ENCODE results near the gene ADCY7. TPM values are rescaled to one million over a fixed set of nuclear protein-coding genes. Genes with fewer than 3 reads are reported as not detected.

The ADCY7 gene
- total RNA-seq, 1 experiment from 2014 or later = 4.0 TPM

GRCh38 chr16:50334106-50334975 lies 68.0 kb downstream of the ADCY7 start:
- no peak for DNase-seq
- Mint-ChIP-seq H3K4me3 (no peak overlapping the region), H3K4me1 (peaks cover 3 to 7% of the 10 kb centered on the region in 2 experiments; a peak in 3 of 4 replicates), H3K9me3 (no peaks in the 10 kb centered on the region; a peak in 1 of 5 replicates), H3K27me3 (ENCODE audit: low read depth) (no peaks in the 10 kb centered on the region), H3K27ac (peak overlapping the region in 2 of 3 experiments; percentile 2 to 35; a peak in 4 of 7 replicates), H3K36me3 (ENCODE audit: insufficient read depth in 1 of 3, low read depth in 3 of 3) (peaks cover 14 to 66% (median 48%) of the 10 kb centered on the region in 3 experiments; a peak in 6 of 7 replicates)
- H2AK5ac ChIP-seq (ENCODE audit: insufficient read length, low read length) = no peak overlapping the region
- no peak overlapping the region for H2BK120ac ChIP-seq (ENCODE audit: low read depth, low read length, poor library complexity, severe bottlenecking)
- no peak overlapping the region for H3K18ac ChIP-seq (ENCODE audit: insufficient read length, low read depth, low read length)
- no peak overlapping the region for H3K56ac ChIP-seq (ENCODE audit: insufficient read length, low read depth, low read length)
- H3K9ac ChIP-seq (ENCODE audit: extremely low read depth, insufficient read length, low read length) = no peak overlapping the region
- no peak for TF ChIP-seq CTCF (conservative IDR thresholded peaks at IDR 0.05)
- H2BK15ac ChIP-seq (ENCODE audit: low read depth, low read length) = no peak overlapping the region
- no peak overlapping the region for H4K91ac ChIP-seq (ENCODE audit: insufficient read length, low read depth, low read length)
- no peaks in the 10 kb centered on the region; the same call in 1 of the 2 replicates for H3K79me2 ChIP-seq (ENCODE audit: insufficient read depth, low read length)
- no peak overlapping the region for H2AFZ ChIP-seq (ENCODE audit: low read length)
- no peak overlapping the region for H2BK20ac ChIP-seq (ENCODE audit: low read depth, low read length, poor library complexity, severe bottlenecking)
- H2BK5ac ChIP-seq (ENCODE audit: insufficient read length, low read length) = no peak overlapping the region
- no peaks in the 10 kb centered on the region for H3K79me1 ChIP-seq (ENCODE audit: insufficient read depth, low read depth, low read length, poor library complexity, severe bottlenecking)
- H3K9me3 ChIP-seq (ENCODE audit: control insufficient read depth, low read depth, low read length) = no peaks in the 10 kb centered on the region
- H4K8ac ChIP-seq (replicated peaks; ENCODE audit: insufficient read length, low read depth, low read length) = no peak overlapping the region
- H3K23ac ChIP-seq (ENCODE audit: insufficient read length, low read depth, low read length) = no peak overlapping the region
- H3K27ac ChIP-seq (ENCODE audit: insufficient read length, low read depth, low read length) = no peak overlapping the region
- H3K4ac ChIP-seq (ENCODE audit: low read depth, low read length) = no peak overlapping the region
- H3K4me1 ChIP-seq (ENCODE audit: insufficient read depth, low read length) = no peaks in the 10 kb centered on the region
- H3K14ac ChIP-seq (ENCODE audit: insufficient read depth, low read length) = no peak overlapping the region
- no peak overlapping the region for H4K5ac ChIP-seq (ENCODE audit: insufficient read length, low read depth, low read length)
- H3K4me2 ChIP-seq (ENCODE audit: insufficient read depth, insufficient read length, low read length) = no peak overlapping the region
- no CpG with 5 or more reads among the region's 14 CpGs for WGBS (ENCODE audit: extremely low coverage, insufficient read length, low lambda C conversion rate)
- no peaks in the 10 kb centered on the region for H3K27me3 ChIP-seq (ENCODE audit: insufficient read depth, low read length)
- no peaks in the 10 kb centered on the region for H3K23me2 ChIP-seq (ENCODE audit: insufficient read length, low read depth, low read length, poor library complexity, severe bottlenecking)
- H4K20me1 ChIP-seq (ENCODE audit: control insufficient read depth, insufficient read depth, insufficient read length) = no peaks in the 10 kb centered on the region
- H2BK12ac ChIP-seq (ENCODE audit: insufficient read length, low read depth, low read length) = no peak overlapping the region
- no peak overlapping the region for H3T11ph ChIP-seq (ENCODE audit: low read length)

Measured in H9 (cell line).